Astrocyte of the spinal cord (primary cell): ENCODE measurements around the gene WDFY4.
"Not testable (repeated sequence)": the region's sequence is repeated elsewhere in the genome, so short reads cannot be mapped to it uniquely, and the experiment has no call there.

ENCODE experiments used
- DNase-seq: peaks from one replicate; pipeline ENCODE4 v3.0.0; 2011; ENCODE audit warnings: low read depth, low spot score
- H3K4me3 ChIP-seq: 2 replicates; pipeline ENCODE4 v1.5.1; 2011; ENCODE audit warnings: low read depth, mild to moderate bottlenecking, low read length, moderate library complexity
- in situ Hi-C: cut with HindIII; loops from 2 replicates; pipeline ENCODE4 v1.10.0; 2017; ENCODE audit warnings: low sequenced_read_pairs
- TF ChIP-seq, protein P1 (sequence below): IDR thresholded peaks from 2 replicates; pipeline ENCODE4 v1.5.1; 2012; ENCODE audit warnings: low read depth, mild to moderate bottlenecking, low read length, inconsistent platforms

The WDFY4 gene

GRCh38 chr10:48638739-48639527 lies 45.7 kb upstream of the WDFY4 start:
- TF ChIP-seq, protein P1, sequence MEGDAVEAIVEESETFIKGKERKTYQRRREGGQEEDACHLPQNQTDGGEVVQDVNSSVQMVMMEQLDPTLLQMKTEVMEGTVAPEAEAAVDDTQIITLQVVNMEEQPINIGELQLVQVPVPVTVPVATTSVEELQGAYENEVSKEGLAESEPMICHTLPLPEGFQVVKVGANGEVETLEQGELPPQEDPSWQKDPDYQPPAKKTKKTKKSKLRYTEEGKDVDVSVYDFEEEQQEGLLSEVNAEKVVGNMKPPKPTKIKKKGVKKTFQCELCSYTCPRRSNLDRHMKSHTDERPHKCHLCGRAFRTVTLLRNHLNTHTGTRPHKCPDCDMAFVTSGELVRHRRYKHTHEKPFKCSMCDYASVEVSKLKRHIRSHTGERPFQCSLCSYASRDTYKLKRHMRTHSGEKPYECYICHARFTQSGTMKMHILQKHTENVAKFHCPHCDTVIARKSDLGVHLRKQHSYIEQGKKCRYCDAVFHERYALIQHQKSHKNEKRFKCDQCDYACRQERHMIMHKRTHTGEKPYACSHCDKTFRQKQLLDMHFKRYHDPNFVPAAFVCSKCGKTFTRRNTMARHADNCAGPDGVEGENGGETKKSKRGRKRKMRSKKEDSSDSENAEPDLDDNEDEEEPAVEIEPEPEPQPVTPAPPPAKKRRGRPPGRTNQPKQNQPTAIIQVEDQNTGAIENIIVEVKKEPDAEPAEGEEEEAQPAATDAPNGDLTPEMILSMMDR, result no peak
- in situ Hi-C loops, result no loop called here

GRCh38 chr10:48639632-48640031 lies 45.0 kb upstream of the WDFY4 start:
- in situ Hi-C loops, result no loop called here
- no peak overlapping the region for H3K4me3 ChIP-seq
- TF ChIP-seq, protein P1, result no peak
- no peak for DNase-seq

More at GRCh38 chr10:48638739-48639527, 45.7 kb upstream of the WDFY4 start:
- no peak for DNase-seq
- H3K4me3 ChIP-seq, result no peak overlapping the region

- TF ChIP-seq, protein P1, result no peak
- no peak overlapping the region for H3K4me3 ChIP-seq
- in situ Hi-C loops, result no loop called here
- DNase-seq, result no peak
Measured at GRCh38 chr10:48640326-48640725, 44.3 kb upstream of the WDFY4 start.

- H3K4me3 ChIP-seq, DNase-seq, in situ Hi-C loops: not testable (repeated sequence)
Measured at GRCh38 chr10:48641099-48641690, 43.5 kb upstream of the WDFY4 start.

DNA sequence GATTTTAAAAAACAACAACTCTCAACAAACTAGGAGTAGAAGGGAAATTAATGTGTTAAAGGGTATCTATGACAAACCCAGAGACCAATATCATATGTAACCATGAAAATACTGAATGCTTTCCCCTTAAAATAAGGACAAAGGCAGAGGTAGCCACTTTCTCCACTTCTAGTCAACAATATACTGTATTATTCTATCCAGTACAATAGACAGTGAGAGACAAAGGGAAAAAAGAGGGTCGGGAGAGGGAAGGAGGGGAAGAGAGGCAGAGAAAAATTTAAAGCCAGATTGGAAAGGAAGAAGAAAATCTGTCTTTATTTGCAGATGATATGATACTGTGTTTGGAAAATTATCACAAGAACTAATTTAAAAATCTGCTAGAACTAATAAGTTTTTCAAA lies 39.1 kb upstream of the WDFY4 start:
- TF ChIP-seq, protein P1, result no peak
- H3K4me3 ChIP-seq, result no peak overlapping the region
- in situ Hi-C loops, result no loop called here
- no peak for DNase-seq

DNA sequence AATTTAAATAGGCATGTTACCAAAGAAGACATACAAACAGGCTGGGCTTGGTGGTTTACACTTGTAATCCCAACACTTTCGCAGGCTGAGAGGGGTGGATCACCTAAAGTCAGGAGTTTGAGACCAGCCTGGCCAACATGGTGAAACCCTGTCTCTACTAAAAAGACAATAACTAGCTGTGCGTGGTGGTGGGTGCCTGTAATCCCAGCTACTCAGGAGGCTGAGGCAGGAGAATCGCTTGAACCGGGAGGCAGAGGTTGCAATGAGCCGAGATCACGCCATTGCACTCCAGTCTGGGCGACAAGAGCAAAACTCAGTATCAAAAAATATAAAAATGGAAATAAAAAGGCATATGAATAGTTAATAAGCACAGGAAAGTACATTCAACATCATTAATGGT lies 37.6 kb upstream of the WDFY4 start:
- in situ Hi-C loops, DNase-seq, H3K4me3 ChIP-seq: not testable (repeated sequence)

DNA sequence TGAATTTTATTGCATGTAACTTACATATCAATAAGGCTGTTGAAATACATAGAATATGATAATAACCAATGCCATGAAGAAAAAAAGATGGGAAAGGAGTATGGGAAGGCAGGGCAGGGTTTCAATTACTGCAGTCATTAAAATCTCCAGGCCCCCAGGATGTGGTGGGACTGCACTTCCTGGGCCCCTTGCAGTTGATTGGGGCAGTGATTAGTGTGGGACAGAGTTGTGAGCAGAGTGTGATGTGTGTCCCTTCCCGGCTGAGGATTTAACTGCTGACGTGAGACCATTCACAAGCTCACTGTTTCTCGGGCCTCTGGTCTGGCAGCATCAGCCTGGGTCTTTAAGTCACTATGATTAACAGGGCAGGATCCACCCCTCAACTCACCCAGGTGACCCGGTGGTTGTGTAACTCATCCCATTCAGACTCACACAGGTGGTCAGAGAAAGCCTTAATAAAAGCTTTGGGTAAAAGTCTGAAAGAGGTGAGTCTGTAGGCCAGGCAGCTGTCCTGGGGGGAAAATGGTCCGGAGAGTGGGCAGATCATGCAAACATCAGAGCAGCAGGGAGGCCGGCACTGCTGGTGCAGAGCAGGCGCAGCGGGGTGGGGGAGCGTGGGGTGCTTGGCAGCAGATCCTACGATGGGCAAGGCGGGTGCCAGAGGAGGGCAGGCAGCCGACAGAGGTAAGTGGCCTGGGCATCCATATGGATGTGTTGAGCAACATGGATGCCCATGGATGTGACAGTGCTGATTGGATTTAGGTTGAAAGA lies 36.3 kb upstream of the WDFY4 start:
- TF ChIP-seq, protein P1, result no peak
- H3K4me3 ChIP-seq, result no peak overlapping the region
- in situ Hi-C loops, result no loop called here
- no peak for DNase-seq
